DND-41 (cell line): ENCODE measurements around the gene CTBP1.

ENCODE experiments used
- ATAC-seq: fragments of 200-7000 bp; cut with Tn5 transposase; 3 replicates; pipeline ENCODE4 v1.9.1; 2021; ENCODE audit warnings: low read depth; ENCODE audit not compliant: insufficient read depth
- DNase-seq: peaks from one replicate; pipeline ENCODE4 v3.0.0-alpha.2; 2020
- H2AFZ ChIP-seq: 2 replicates; pipeline ENCODE4 v1.6.0; 2012; ENCODE audit warnings: low read depth, low read length
- H3K27ac ChIP-seq: 2 replicates; pipeline ENCODE4 v1.5.1; 2012; ENCODE audit warnings: low read length, inconsistent platforms
- H3K27me3 ChIP-seq: fragments of 200-600 bp; sonication (generic); 2 replicates; pipeline ENCODE4 v1.6.0; 2012; ENCODE audit warnings: low read length, mild to moderate bottlenecking, inconsistent platforms; ENCODE audit not compliant: insufficient read depth, poor library complexity
- H3K36me3 ChIP-seq: 2 replicates; pipeline ENCODE4 v1.5.1; 2012; ENCODE audit warnings: low read length, inconsistent platforms; ENCODE audit not compliant: insufficient read depth
- H3K4me1 ChIP-seq: 2 replicates; pipeline ENCODE4 v1.5.1; 2012; ENCODE audit warnings: mild to moderate bottlenecking, low read length; ENCODE audit not compliant: insufficient read depth
- H3K4me2 ChIP-seq: 2 replicates; pipeline ENCODE4 v1.6.0; 2012; ENCODE audit warnings: mild to moderate bottlenecking, moderate library complexity, low read length, inconsistent platforms; ENCODE audit not compliant: insufficient read depth
- H3K4me3 ChIP-seq, 2 experiments: fragments of 200-600 bp in 1 of 2; shearing (Covaris generic) in 1 of 2; 2 replicates each; pipeline ENCODE4 v1.5.1; 2012 to 2016; ENCODE audit warnings: inconsistent platforms in 2 of 2, low read length in 2 of 2, mild to moderate bottlenecking in 2 of 2, low read depth in 1 of 2, moderate library complexity in 1 of 2
- H3K79me2 ChIP-seq: 2 replicates; pipeline ENCODE4 v1.6.0; 2012; ENCODE audit warnings: low read length, inconsistent platforms; ENCODE audit not compliant: insufficient read depth
- H3K9ac ChIP-seq: 2 replicates; pipeline ENCODE4 v1.6.0; 2012; ENCODE audit warnings: low read depth, mild to moderate bottlenecking, inconsistent platforms, low read length, moderate library complexity
- H3K9me3 ChIP-seq: 2 replicates; pipeline ENCODE4 v1.5.1; 2012; ENCODE audit warnings: low read length, moderate library complexity, mild to moderate bottlenecking, inconsistent platforms; ENCODE audit not compliant: insufficient read depth, severe bottlenecking
- H4K20me1 ChIP-seq: 2 replicates; pipeline ENCODE4 v1.6.0; 2012; ENCODE audit warnings: low read length; ENCODE audit not compliant: insufficient read depth
- CTCF ChIP-seq: IDR thresholded peaks from 2 replicates; pipeline ENCODE4 v1.5.1; 2012; ENCODE audit warnings: borderline replicate concordance, low read length, moderate library complexity, mild to moderate bottlenecking; ENCODE audit not compliant: poor library complexity, severe bottlenecking; ENCODE audit errors: extremely low read depth
- EZH2 ChIP-seq: IDR thresholded peaks from 3 replicates; pipeline ENCODE4 v1.6.1; 2012; ENCODE audit warnings: borderline replicate concordance, low read depth, mild to moderate bottlenecking, moderate library complexity, low read length, inconsistent platforms; ENCODE audit not compliant: severe bottlenecking

Gene CTBP1

GRCh38 chr4:1255151-1255550 lies 6.2 kb upstream of the CTBP1 start:
- Histone ChIP-seq H3K9ac (no peak overlapping the region), H3K79me2 (peaks cover 17% of the 10 kb centered on the region), H2AFZ (no peak overlapping the region), H3K27ac (no peak overlapping the region), H3K36me3 (peaks cover 22% of the 10 kb centered on the region), H3K4me1 (peaks cover 17% of the 10 kb centered on the region), H3K4me3 (no peak overlapping the region), H3K27me3 (no peaks in the 10 kb centered on the region), H3K9me3 (peaks cover 9% of the 10 kb centered on the region), H4K20me1 (no peaks in the 10 kb centered on the region), H3K4me2 (no peak overlapping the region)
- TF ChIP-seq EZH2 = no peak
- no peak for TF ChIP-seq CTCF
- ATAC-seq (0 out of 3 replicates have a peak, but pooled peaks have one; percentile 24), DNase-seq (no peak)

- Histone ChIP-seq H3K9ac (no peak overlapping the region), H3K27me3 (no peaks in the 10 kb centered on the region), H3K36me3 (peaks cover 28% of the 10 kb centered on the region), H2AFZ (no peak overlapping the region), H3K4me3 (no peak overlapping the region), H4K20me1 (no peaks in the 10 kb centered on the region), H3K9me3 (peaks cover 9% of the 10 kb centered on the region), H3K4me2 (no peak overlapping the region), H3K4me1 (peaks cover 24% of the 10 kb centered on the region), H3K79me2 (peaks cover 25% of the 10 kb centered on the region), H3K27ac (no peak overlapping the region)
- TF ChIP-seq CTCF = no peak
- TF ChIP-seq EZH2 = no peak
- ATAC-seq = no peak
- DNase-seq = no peak
Observed at GRCh38 chr4:1253831-1254230, 4.9 kb upstream of the CTBP1 start.

GRCh38 chr4:1252928-1253492 lies 4.1 kb upstream of the CTBP1 start:
- DNase-seq (no peak), ATAC-seq (no peak)
- Histone ChIP-seq H3K4me1 (peaks cover 24% of the 10 kb centered on the region), H3K4me2 (no peak overlapping the region), H3K36me3 (peaks cover 32% of the 10 kb centered on the region), H3K9me3 (peaks cover 9% of the 10 kb centered on the region), H4K20me1 (no peaks in the 10 kb centered on the region), H3K4me3 (no peak overlapping the region), H3K27ac (no peak overlapping the region), H3K79me2 (peaks cover 29% of the 10 kb centered on the region), H3K9ac (no peak overlapping the region), H2AFZ (no peak overlapping the region), H3K27me3 (no peaks in the 10 kb centered on the region)
- TF ChIP-seq EZH2 = no peak
- no peak for TF ChIP-seq CTCF
